Keratinocyte (primary cell): ENCODE results near the gene RBM4B. TPM values are rescaled to one million over a fixed set of nuclear protein-coding genes. Genes with fewer than 3 reads are reported as not detected.
"Not testable (repeated sequence)": the region's sequence is repeated elsewhere in the genome, so short reads cannot be mapped to it uniquely, and the experiment has no call there.

ENCODE experiments used
- DNase-seq: peaks from one replicate; pipeline ENCODE4 v3.0.0-alpha.2; 2011; ENCODE audit warnings: low read depth, missing footprints, low spot score
- FAIRE-seq: peaks from 2 replicates; lab custom pipeline; 2011; peaks lifted over from hg19 to GRCh38; lab: Jason Lieb, UNC
- H2AFZ ChIP-seq: 2 replicates; pipeline ENCODE4 v1.6.0; 2012; ENCODE audit warnings: low read length, control low read depth, inconsistent platforms; ENCODE audit not compliant: control insufficient read depth
- H3K27ac ChIP-seq: 2 replicates; pipeline ENCODE4 v1.5.1; 2011; ENCODE audit warnings: low read length; ENCODE audit not compliant: control insufficient read depth, insufficient read depth
- H3K27me3 ChIP-seq: 3 replicates; pipeline ENCODE4 v1.6.0; 2011; ENCODE audit warnings: low read length; ENCODE audit not compliant: control insufficient read depth, insufficient read depth; ENCODE audit errors: extremely low read depth
- H3K36me3 ChIP-seq, 2 experiments: 2 replicates in 1 of 2; 3 replicates in 1 of 2; pipeline ENCODE4 v1.5.1; 2011; ENCODE audit warnings: low read length in 2 of 2, mild to moderate bottlenecking in 1 of 2; ENCODE audit not compliant: control insufficient read depth in 2 of 2, insufficient read depth in 2 of 2; ENCODE audit errors: extremely low read depth in 1 of 2
- H3K4me1 ChIP-seq: 3 replicates; pipeline ENCODE4 v1.5.1; 2011; ENCODE audit warnings: low read length; ENCODE audit not compliant: control insufficient read depth, insufficient read depth; ENCODE audit errors: extremely low read depth
- H3K4me2 ChIP-seq: 3 replicates; pipeline ENCODE4 v1.6.0; 2011; ENCODE audit warnings: low read depth, low read length; ENCODE audit not compliant: control insufficient read depth, insufficient read depth; ENCODE audit errors: extremely low read depth
- H3K4me3 ChIP-seq, 3 experiments: fragments of 200-600 bp in 1 of 3; sonication (generic) in 1 of 3; 2 replicates in 2 of 3; 3 replicates in 1 of 3; pipeline ENCODE4 v1.5.1; 2011 to 2016; ENCODE audit warnings: low read length in 3 of 3, mild to moderate bottlenecking in 3 of 3, control low read depth in 2 of 3, inconsistent platforms in 1 of 3, low read depth in 1 of 3, mixed read lengths in 1 of 3, mixed run types in 1 of 3, moderate library complexity in 1 of 3; ENCODE audit not compliant: control insufficient read depth in 2 of 3, insufficient read depth in 2 of 3; ENCODE audit errors: extremely low read depth in 1 of 3
- H3K79me2 ChIP-seq: 2 replicates; pipeline ENCODE4 v1.6.0; 2012; ENCODE audit warnings: low read length; ENCODE audit not compliant: control insufficient read depth, insufficient read depth
- H3K9ac ChIP-seq: 3 replicates; pipeline ENCODE4 v1.6.0; 2011; ENCODE audit warnings: low read length; ENCODE audit not compliant: control insufficient read depth, insufficient read depth; ENCODE audit errors: extremely low read depth
- H3K9me1 ChIP-seq: 3 replicates; pipeline ENCODE4 v1.6.0; 2011; ENCODE audit warnings: low read length; ENCODE audit not compliant: control insufficient read depth, insufficient read depth; ENCODE audit errors: extremely low read depth
- H3K9me3 ChIP-seq: 2 replicates; pipeline ENCODE4 v1.5.1; 2012; ENCODE audit warnings: low read depth, low read length; ENCODE audit not compliant: control insufficient read depth
- H4K20me1 ChIP-seq: 3 replicates; pipeline ENCODE4 v1.6.0; 2011; ENCODE audit warnings: low read length; ENCODE audit not compliant: control insufficient read depth, insufficient read depth; ENCODE audit errors: extremely low read depth
- CTCF ChIP-seq, 3 experiments: IDR thresholded peaks in 1 of 3; conservative IDR thresholded peaks in 1 of 3; optimal IDR thresholded peaks in 1 of 3; 2 replicates in 2 of 3; 3 replicates in 1 of 3; pipeline versions ENCODE3 to v1.5.1; 2011; ENCODE audit warnings: low read length in 3 of 3, mild to moderate bottlenecking in 3 of 3, moderate library complexity in 2 of 3, control low read depth in 1 of 3, inconsistent platforms in 1 of 3; ENCODE audit not compliant: insufficient read depth in 2 of 3; ENCODE audit errors: extremely low read depth in 1 of 3
- EZH2 ChIP-seq: IDR thresholded peaks from one replicate; pipeline ENCODE4 v1.6.1; 2012; ENCODE audit warnings: inconsistent platforms, mild to moderate bottlenecking, low read length, moderate library complexity
- dilution Hi-C: fragments of 300-500 bp; cut with MboI; formaldehyde crosslinking; loops from one replicate; pipeline ENCODE4 v1.7.0; 2020; ENCODE audit warnings: low sequenced_read_pairs; ENCODE audit not compliant: extremely low pct_ligation_motif_present
- polyA plus RNA-seq, 5 experiments: library from polyadenylated mRNA; depleted of rRNA in 3 of 5; stranded (reverse) in 3 of 5; stranded (forward) in 1 of 5; unstranded in 1 of 5; fragments of >200 nt; gene quantifications; 1 replicate in 1 of 5; 2 replicates in 3 of 5; 3 replicates in 1 of 5; pipeline versions ENCODE4 v1.2.1 to v1.2.3, GENCODE V29; 2011 to 2012; ENCODE audit warnings: missing spikeins in 2 of 5, low read depth in 1 of 5, low replicate concordance in 1 of 5

RBM4B gene
- polyA plus RNA-seq, 1 donor (not counting 4 experiments of a cell fraction or from before 2014, with no cell fraction given), result 20.9 TPM

- Histone ChIP-seq H3K9me3 (no peaks in the 10 kb centered on the region), H3K9me1 (no peaks in the 10 kb centered on the region), H3K9ac (no peak overlapping the region), H4K20me1 (no peaks in the 10 kb centered on the region), H3K4me1 (peaks cover 12% of the 10 kb centered on the region), H3K27ac (no peak overlapping the region), H3K27me3 (peaks cover 3% of the 10 kb centered on the region), H3K79me2 (no peaks in the 10 kb centered on the region), H3K4me2 (no peak overlapping the region), H2AFZ (no peak overlapping the region), H3K36me3 (peaks cover 1 to 5% of the 10 kb centered on the region in 2 experiments), H3K4me3 (no peak overlapping the region)
- dilution Hi-C loops, result no loop called here
- no peak for FAIRE-seq
- TF ChIP-seq CTCF (optimal IDR thresholded peaks at IDR 0.05 in 1 of 3, IDR thresholded peaks at IDR 0.05 in 1 of 3, conservative IDR thresholded peaks at IDR 0.05 in 1 of 3; ENCODE audit: extremely low read depth in 1 of 3, insufficient read depth in 2 of 3, low read length in 3 of 3) (no peak), EZH2 (no peak)
- no peak for DNase-seq
These were observed 47.4 kb upstream of the RBM4B start for GRCh38 chr11:66725114-66725513.

- H3K9ac ChIP-seq, H3K36me3 ChIP-seq, H3K79me2 ChIP-seq, H3K9me1 ChIP-seq, H2AFZ ChIP-seq, H3K27ac ChIP-seq, DNase-seq, H3K4me2 ChIP-seq, H3K9me3 ChIP-seq, H4K20me1 ChIP-seq, H3K27me3 ChIP-seq, FAIRE-seq, H3K4me3 ChIP-seq, dilution Hi-C loops: not testable (repeated sequence)
- H3K4me1 ChIP-seq, result peaks cover 21% of the 10 kb centered on the region
These were observed 46.5 kb upstream of the RBM4B start for GRCh38 chr11:66724167-66724566.

- Histone ChIP-seq H4K20me1 (no peaks in the 10 kb centered on the region), H2AFZ (no peak overlapping the region), H3K9me1 (no peaks in the 10 kb centered on the region), H3K4me3 (no peak overlapping the region), H3K9ac (no peak overlapping the region), H3K4me2 (no peak overlapping the region), H3K79me2 (no peaks in the 10 kb centered on the region), H3K4me1 (peaks cover 25% of the 10 kb centered on the region), H3K27ac (no peak overlapping the region), H3K9me3 (no peaks in the 10 kb centered on the region), H3K36me3 (peaks cover 1 to 5% of the 10 kb centered on the region in 2 experiments), H3K27me3 (no peaks in the 10 kb centered on the region)
- TF ChIP-seq CTCF (optimal IDR thresholded peaks at IDR 0.05 in 1 of 3, IDR thresholded peaks at IDR 0.05 in 1 of 3, conservative IDR thresholded peaks at IDR 0.05 in 1 of 3; ENCODE audit: extremely low read depth in 1 of 3, insufficient read depth in 2 of 3, low read length in 3 of 3) (no peak), EZH2 (no peak)
- DNase-seq (no peak), FAIRE-seq (no peak)
- dilution Hi-C loops, result no loop called here
These were observed 46.0 kb upstream of the RBM4B start for GRCh38 chr11:66723693-66724092.
